Endodermal cell (in vitro differentiated cells): ENCODE data around the gene TNS3. TPM values are rescaled to one million over a fixed set of nuclear protein-coding genes. Genes with fewer than 3 reads are reported as not detected.

Experiments
- DNase-seq: peaks from one replicate; pipeline ENCODE4 v3.0.0-alpha.2; 2017
- H3K27ac ChIP-seq: 2 replicates; pipeline ENCODE4 v1.5.1; 2013; ENCODE audit warnings: mild to moderate bottlenecking, low read depth, low read length, moderate library complexity
- H3K27me3 ChIP-seq: 2 replicates; pipeline ENCODE4 v1.6.1; 2013; ENCODE audit warnings: mild to moderate bottlenecking, low read length, moderate library complexity; ENCODE audit not compliant: insufficient read depth, control insufficient read depth, poor library complexity, severe bottlenecking
- H3K36me3 ChIP-seq: 2 replicates; pipeline ENCODE4 v1.7.0; 2013; ENCODE audit warnings: mild to moderate bottlenecking, low read length, moderate library complexity; ENCODE audit not compliant: control insufficient read depth, insufficient read depth
- H3K4me1 ChIP-seq: one replicate; pipeline ENCODE4 v1.7.0; 2013; ENCODE audit warnings: low read length; ENCODE audit not compliant: control insufficient read depth, insufficient read depth
- H3K4me3 ChIP-seq: 2 replicates; pipeline ENCODE4 v1.5.1; 2013; ENCODE audit warnings: mild to moderate bottlenecking, low read length, moderate library complexity
- H3K9ac ChIP-seq: 2 replicates; pipeline ENCODE4 v1.6.1; 2013; ENCODE audit warnings: mild to moderate bottlenecking, low read length, moderate library complexity; ENCODE audit not compliant: poor library complexity, severe bottlenecking; ENCODE audit errors: extremely low read depth
- H3K9me3 ChIP-seq: 2 replicates; pipeline ENCODE4 v1.6.1; 2013; ENCODE audit warnings: mild to moderate bottlenecking, low read length, moderate library complexity; ENCODE audit not compliant: control insufficient read depth
- H3K27ac Mint-ChIP-seq: 2 replicates; pipeline ENCODE4 v1.8.0; 2020; ENCODE audit warnings: mixed read lengths
- H3K27me3 Mint-ChIP-seq: 2 replicates; pipeline ENCODE4 v1.8.0; 2021; ENCODE audit warnings: mild to moderate bottlenecking, mixed read lengths; ENCODE audit not compliant: insufficient read depth
- H3K36me3 Mint-ChIP-seq: 2 replicates; pipeline ENCODE4 v1.8.0; 2020; ENCODE audit warnings: low read depth, mixed read lengths
- H3K4me1 Mint-ChIP-seq: 2 replicates; pipeline ENCODE4 v1.8.0; 2020; ENCODE audit warnings: mixed read lengths
- H3K4me3 Mint-ChIP-seq: 2 replicates; pipeline ENCODE4 v1.8.0; 2020; ENCODE audit warnings: mild to moderate bottlenecking, moderate library complexity, mixed read lengths
- H3K9me3 Mint-ChIP-seq: 2 replicates; pipeline ENCODE4 v1.8.0; 2020; ENCODE audit warnings: mild to moderate bottlenecking, mixed read lengths
- WGBS, 2 experiments: methylation state at CpG; one replicate each; pipeline versions ENCODE4 v1.1.5 to v1.1.7; 2013; ENCODE audit warnings: missing lambda C conversion rate in 2 of 2, mixed read lengths in 1 of 2; ENCODE audit not compliant: insufficient coverage in 1 of 2, insufficient read length in 1 of 2; 5-methylcytosine and 5-hydroxymethylcytosine counted together
- total RNA-seq, 2 donors: library from RNA; stranded (reverse); fragmentation: NEBNext Ultra II Directional in 1 of 2; extraction: Animal tissue kit (Norgen Biotek cat#: 25700) in 1 of 2; gene quantifications; 2 replicates in 1 of 2; 3 replicates in 1 of 2; pipeline ENCODE4 v1.2.1, GENCODE V29; 2021
- TF ChIP-seq, protein P1 (sequence below): fragments of 200-600 bp; sonication (generic); conservative IDR thresholded peaks from 2 replicates; pipeline ENCODE4 v1.5.0; 2021; ENCODE audit warnings: antibody characterized with exemption, mild to moderate bottlenecking

Gene TNS3
- total RNA-seq, 2 donors from 2014 or later = 33.8 to 38.5 TPM

DNA sequence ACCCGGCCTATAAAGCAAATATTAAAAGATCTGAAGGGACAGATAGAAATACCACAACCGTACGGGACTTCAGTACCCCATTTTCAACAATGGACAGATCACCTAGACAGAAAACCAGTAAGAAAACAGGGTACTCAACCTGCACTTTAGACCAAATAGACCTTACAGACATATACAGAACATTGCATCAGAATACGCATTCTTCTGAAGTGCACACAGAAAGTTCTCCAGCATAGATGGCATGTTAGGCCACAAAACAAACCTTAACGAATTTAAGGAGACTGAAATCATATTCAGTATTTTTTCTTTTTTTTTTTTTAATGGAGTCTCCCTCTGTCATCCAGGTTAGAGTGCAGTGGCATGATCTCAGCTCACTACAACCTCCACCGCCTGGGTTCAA, 151.5 kb downstream of the TNS3 start:
- peaks cover 1% of the 10 kb centered on the region for H3K9me3 Mint-ChIP-seq
- H3K4me3 Mint-ChIP-seq = no peak overlapping the region
- Histone ChIP-seq H3K4me3 (no peak overlapping the region), H3K27me3 (no peaks in the 10 kb centered on the region), H3K9me3 (no peaks in the 10 kb centered on the region), H3K27ac (no peak overlapping the region), H3K4me1 (no peaks in the 10 kb centered on the region), H3K9ac (no peak overlapping the region), H3K36me3 (peaks cover 22% of the 10 kb centered on the region)
- peaks cover 38% of the 10 kb centered on the region for H3K36me3 Mint-ChIP-seq
- TF ChIP-seq, protein P1, sequence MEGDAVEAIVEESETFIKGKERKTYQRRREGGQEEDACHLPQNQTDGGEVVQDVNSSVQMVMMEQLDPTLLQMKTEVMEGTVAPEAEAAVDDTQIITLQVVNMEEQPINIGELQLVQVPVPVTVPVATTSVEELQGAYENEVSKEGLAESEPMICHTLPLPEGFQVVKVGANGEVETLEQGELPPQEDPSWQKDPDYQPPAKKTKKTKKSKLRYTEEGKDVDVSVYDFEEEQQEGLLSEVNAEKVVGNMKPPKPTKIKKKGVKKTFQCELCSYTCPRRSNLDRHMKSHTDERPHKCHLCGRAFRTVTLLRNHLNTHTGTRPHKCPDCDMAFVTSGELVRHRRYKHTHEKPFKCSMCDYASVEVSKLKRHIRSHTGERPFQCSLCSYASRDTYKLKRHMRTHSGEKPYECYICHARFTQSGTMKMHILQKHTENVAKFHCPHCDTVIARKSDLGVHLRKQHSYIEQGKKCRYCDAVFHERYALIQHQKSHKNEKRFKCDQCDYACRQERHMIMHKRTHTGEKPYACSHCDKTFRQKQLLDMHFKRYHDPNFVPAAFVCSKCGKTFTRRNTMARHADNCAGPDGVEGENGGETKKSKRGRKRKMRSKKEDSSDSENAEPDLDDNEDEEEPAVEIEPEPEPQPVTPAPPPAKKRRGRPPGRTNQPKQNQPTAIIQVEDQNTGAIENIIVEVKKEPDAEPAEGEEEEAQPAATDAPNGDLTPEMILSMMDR = no peak
- no peak for DNase-seq
- peaks cover 8% of the 10 kb centered on the region for H3K4me1 Mint-ChIP-seq
- H3K27ac Mint-ChIP-seq = no peak overlapping the region
- WGBS, 2 experiments = 94% methylated on average over 5 to 6 of the region's 6 CpGs
- H3K27me3 Mint-ChIP-seq = no peaks in the 10 kb centered on the region

DNA sequence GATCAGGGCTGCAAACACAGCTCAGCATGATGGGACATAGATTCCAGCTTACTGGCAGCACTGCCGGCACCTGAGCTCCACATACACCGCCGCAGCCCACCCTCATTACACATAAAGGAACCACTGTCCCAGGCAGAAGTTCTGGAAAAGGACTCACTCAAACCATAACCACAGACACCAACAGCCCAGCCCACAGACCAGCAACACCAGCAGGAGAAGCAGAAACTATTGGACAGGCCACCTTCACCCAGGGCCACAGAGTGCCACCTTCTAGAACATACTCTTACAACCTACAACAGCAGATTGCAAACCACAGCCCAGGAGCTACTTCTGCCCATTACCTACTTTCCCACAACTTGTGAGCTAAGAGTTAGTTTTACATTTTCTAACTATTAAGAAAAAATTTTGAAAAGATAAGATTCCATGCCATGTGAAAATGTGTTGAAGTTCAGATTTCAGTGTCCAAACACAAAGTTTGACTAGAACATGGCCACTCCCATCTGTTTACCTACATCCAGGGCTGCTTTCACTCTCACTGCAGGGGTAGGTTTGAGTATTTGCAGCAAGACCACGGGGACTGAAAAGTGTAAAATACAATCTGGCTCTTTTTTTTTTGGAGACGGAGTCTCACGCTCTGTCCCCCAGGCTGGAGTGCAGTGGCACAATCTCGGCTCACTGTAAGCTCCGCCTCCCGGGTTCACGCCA, 153.0 kb downstream of the TNS3 start:
- Histone ChIP-seq H3K36me3 (peaks cover 25% of the 10 kb centered on the region), H3K9me3 (no peaks in the 10 kb centered on the region), H3K9ac (no peak overlapping the region), H3K27me3 (no peaks in the 10 kb centered on the region), H3K27ac (no peak overlapping the region), H3K4me3 (no peak overlapping the region), H3K4me1 (no peaks in the 10 kb centered on the region)
- Mint-ChIP-seq H3K27ac (no peak overlapping the region), H3K27me3 (no peaks in the 10 kb centered on the region), H3K9me3 (peaks cover 1% of the 10 kb centered on the region), H3K36me3 (peaks cover 42% of the 10 kb centered on the region), H3K4me3 (no peak overlapping the region), H3K4me1 (peaks cover 8% of the 10 kb centered on the region)
- 86 to 91% methylated on average over 1 to 10 of the region's 10 CpGs for WGBS, 2 experiments
- no peak for DNase-seq
- TF ChIP-seq, protein P1 = no peak

DNA sequence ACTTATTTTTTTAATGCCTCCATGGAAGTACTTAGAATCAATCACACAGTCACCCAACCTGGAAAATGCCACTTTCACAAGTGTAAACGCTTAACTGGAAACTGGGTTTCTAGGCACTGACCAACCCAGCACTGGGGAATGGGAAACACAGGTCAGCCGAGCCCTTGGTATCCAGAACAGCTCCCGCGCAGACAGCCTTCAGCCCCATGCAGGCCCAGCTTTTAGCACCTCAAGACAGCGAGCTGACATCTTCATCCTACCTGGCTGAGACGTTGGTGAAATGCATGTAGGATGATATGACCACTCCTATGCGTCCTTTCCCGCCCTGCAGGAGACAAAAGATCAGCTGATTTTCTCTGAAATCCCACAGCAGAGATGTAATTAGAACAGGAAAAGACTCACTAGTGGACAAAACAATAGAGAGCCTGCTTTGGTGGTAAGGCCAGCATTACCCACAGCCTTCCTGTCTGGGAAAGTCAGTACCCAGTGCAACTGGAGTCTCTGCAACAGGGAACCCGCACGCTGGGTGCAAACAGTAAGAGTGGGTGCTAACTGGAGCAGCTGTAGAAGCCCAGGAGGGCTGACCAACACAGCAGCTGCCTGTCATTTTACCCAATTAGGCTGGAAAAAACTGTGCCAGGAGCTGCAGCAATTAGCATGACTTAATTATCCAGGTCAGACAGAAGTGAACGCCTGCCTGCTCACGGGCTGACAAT, 153.7 kb downstream of the TNS3 start:
- WGBS, 2 experiments = 94% methylated on average over 10 to 12 of the region's 12 CpGs
- no peak overlapping the region for H3K27ac Mint-ChIP-seq
- H3K27me3 Mint-ChIP-seq = no peaks in the 10 kb centered on the region
- TF ChIP-seq, protein P1 = no peak
- H3K4me1 ChIP-seq = no peaks in the 10 kb centered on the region
- no peak overlapping the region for H3K4me3 Mint-ChIP-seq
- H3K27ac ChIP-seq = no peak overlapping the region
- no peak for DNase-seq
- H3K9me3 Mint-ChIP-seq = peaks cover 1% of the 10 kb centered on the region
- no peak overlapping the region for H3K4me3 ChIP-seq
- no peak overlapping the region for H3K9ac ChIP-seq
- peaks cover 8% of the 10 kb centered on the region for H3K4me1 Mint-ChIP-seq
- H3K27me3 ChIP-seq = no peaks in the 10 kb centered on the region
- peaks cover 49% of the 10 kb centered on the region for H3K36me3 Mint-ChIP-seq
- H3K36me3 ChIP-seq = peaks cover 32% of the 10 kb centered on the region
- H3K9me3 ChIP-seq = no peaks in the 10 kb centered on the region
